ENCODE results near the gene VWA8.
A peak's percentile ranks its signal among the peaks of the same experiment; 100 is the strongest.
"Not testable (repeated sequence)": the region's sequence is repeated elsewhere in the genome, so short reads cannot be mapped to it uniquely, and the experiment has no call there.

Gene VWA8

GRCh38 chr13:41854758-41855157, 106.2 kb downstream of the VWA8 start:
- DNase-seq (ENCODE audit: low spot score): no peak

GRCh38 chr13:41851351-41851750, 109.6 kb downstream of the VWA8 start:
- DNase-seq (ENCODE audit: low spot score): no peak

- DNase-seq (ENCODE audit: low spot score): no peak
Measured at GRCh38 chr13:41848435-41849255, 112.3 kb downstream of the VWA8 start.

DNA sequence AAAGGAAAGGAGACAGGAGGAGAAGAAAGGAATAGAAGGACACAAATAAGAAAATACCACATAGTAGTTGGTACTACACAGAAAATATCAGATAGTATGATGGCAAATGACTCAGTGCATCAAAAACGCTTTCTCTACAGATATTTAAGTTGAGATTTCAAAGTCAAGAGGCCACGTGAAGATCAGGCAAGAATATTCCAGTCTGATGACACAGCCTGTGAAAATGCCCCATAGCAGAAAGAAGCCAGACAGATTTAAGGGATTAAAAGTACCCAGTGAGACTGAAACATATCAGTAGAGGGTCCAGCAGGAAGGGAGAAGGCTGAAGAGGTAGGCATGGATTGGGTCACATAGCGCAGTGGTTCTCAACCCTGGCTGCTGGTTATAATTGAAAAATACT, 113.7 kb downstream of the VWA8 start:
- no peak for DNase-seq (ENCODE audit: low spot score)

DNA sequence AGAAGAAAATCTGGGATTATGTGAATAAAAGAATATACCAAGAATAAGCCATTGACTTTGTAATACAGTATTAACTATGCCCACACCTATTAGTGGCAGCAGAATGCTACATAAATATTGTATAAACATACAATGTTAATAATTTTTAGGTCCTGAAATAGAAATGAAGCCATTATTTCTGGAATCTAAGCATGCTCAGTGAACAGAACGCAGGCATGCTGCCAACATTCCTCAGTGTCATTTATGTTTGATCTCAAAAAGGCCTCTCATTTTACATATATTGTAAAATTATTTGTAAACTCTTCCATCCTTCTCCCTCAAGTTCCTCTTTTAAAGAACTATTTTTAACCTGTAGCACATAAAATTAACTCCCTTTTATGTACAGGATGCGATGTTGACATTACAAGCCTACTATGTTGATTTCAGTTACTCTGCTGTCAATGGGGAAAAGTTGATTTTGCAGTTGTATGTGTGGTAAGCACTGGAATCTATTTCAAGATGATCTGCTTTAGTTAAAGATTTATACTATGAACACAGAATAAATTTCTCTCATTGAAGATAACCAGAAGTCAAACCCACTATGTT, 118.8 kb downstream of the VWA8 start:
- no peak for DNase-seq (ENCODE audit: low spot score)

DNA sequence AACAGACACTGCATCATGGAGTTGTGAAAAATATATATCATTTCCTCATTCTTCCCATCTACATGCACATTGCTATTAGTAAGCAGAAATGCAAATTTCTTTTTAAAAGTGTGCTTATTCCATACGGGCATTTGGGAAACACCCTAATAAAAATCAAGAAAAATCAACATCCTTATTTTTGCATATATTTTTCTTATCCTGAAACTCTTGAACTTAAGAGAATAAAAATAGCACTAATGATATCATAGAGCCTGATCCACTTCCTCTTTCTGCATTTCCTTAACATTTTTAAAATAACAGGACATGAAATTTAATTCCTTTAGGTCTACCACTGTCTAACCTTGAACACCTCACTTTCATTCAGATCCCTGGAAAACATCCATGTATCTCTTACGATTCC, 123.3 kb downstream of the VWA8 start:
- no peak for DNase-seq (ENCODE audit: low spot score)

- peak; percentile 35 for DNase-seq (ENCODE audit: low spot score)
Measured at GRCh38 chr13:41835871-41836270, 125.0 kb downstream of the VWA8 start.

DNA sequence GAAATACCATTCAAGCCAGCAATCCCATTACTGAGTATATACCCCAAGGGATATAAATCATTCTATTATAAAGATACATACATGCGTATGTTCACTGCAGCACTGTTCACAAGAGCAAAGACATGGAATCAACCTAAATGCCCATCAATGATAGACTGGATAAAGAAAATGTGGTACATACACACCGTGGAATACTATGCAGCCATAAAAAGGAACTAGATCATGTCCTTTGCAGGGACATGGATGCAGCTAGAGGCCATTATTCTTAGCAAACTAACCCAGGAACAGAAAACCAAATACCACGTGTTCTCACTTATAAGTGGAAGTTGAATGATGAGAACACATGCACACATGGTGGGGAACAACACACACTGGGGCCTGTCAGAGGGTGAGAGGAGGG, 126.2 kb downstream of the VWA8 start:
- not testable (repeated sequence) for DNase-seq (ENCODE audit: low spot score)

- DNase-seq (ENCODE audit: low spot score): no peak
Measured at GRCh38 chr13:41833831-41834230, 127.1 kb downstream of the VWA8 start.

- no peak for DNase-seq (ENCODE audit: low spot score)
Measured at GRCh38 chr13:41833201-41833600, 127.7 kb downstream of the VWA8 start.

GRCh38 chr13:41827507-41828213, 133.2 kb downstream of the VWA8 start:
- no peak for DNase-seq (ENCODE audit: low spot score)

DNA sequence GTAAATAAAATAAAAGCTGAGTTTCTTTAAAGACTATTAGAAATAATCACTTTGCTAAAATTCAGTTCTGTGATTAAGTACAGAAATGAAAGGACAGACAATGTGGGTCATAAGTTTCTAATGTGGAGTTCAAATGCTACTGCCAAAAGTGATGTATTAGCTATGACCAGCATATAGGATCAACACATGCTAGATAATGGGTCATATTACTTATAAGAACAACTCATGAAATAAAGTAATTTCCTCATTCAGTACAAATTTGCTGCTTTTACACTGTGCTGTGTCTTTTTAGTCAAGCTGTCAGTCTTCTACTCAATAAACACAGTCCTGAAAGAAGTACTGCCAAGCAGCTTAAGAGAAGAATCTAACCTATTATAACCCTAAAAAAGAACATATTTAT, 135.2 kb downstream of the VWA8 start:
- DNase-seq (ENCODE audit: low spot score): no peak

- DNase-seq (ENCODE audit: low spot score): no peak
Measured at GRCh38 chr13:41823476-41823875, 137.4 kb downstream of the VWA8 start.

- DNase-seq (ENCODE audit: low spot score): no peak
Measured at GRCh38 chr13:41822560-41822959, 138.3 kb downstream of the VWA8 start.

DNA sequence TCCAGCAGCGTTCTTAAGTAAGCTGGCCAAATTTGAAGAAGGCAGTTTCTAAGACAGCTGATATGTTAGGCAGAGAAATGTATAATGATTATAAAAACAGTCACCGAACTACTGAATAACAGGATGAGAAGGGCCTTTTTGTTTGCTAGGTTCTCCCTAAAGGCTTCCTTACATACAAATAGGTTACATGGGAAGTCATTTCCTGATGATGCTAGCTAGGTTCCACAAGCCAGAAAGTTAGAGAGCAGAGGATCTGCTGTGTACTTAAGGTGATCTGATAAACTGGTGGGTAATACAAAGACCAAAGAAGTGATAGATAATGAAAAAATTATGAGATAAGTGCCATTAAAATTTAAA, 139.7 kb downstream of the VWA8 start:
- DNase-seq (ENCODE audit: low spot score): no peak

DNA sequence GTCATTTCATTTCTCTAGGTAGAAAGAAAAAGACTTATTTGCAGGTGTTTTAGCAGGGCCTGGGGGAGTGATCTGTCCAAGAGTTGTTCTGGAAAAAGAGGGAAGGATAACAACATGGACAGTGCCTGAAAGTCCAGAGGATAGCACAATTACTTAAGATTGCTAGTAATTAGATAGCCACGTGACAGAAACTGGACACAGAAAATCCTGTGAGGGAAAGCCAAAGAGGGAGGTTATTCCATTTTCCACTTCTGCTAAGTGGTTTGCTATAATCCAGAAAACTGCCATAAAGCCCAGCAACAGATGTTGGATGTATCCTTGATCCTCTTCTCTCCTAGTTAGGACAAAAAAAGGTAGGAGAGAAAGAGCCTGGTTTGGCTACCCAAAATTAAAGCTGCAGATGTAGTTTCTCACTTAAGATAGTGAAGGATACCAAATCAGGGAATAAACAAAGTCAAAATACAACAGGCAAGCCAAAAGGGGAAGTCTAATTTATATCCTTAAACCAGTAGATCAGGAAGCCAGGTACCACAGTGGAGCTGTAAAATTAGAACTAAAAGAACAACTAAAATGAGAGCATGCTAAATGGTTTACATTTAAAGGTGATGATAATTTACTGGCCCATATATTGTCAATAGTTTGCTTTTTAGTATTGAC, 140.2 kb downstream of the VWA8 start:
- no peak for DNase-seq (ENCODE audit: low spot score)

DNA sequence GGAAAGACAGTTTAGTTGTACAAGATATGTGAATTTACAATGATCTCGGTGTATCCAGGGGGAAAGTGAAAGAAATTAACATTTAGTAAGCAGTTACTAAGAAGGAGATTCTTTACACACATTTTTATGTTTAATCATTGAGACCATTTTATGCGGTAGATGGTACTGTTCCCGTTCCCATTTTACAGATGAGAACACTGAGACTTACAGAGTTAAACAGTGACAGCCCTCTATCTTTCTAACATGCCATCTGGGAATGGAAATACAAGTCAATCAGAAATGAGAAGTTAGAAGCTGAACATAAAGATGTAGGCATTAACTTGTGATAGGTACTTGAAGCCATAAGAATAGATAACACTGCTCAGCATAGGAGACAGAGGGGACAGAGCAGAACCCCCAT, 144.9 kb downstream of the VWA8 start:
- no peak for DNase-seq (ENCODE audit: low spot score)

GRCh38 chr13:41813426-41813825, 147.5 kb downstream of the VWA8 start:
- no peak for DNase-seq (ENCODE audit: low spot score)

- DNase-seq (ENCODE audit: low spot score): no peak
Measured at GRCh38 chr13:41812851-41813250, 148.1 kb downstream of the VWA8 start.

DNA sequence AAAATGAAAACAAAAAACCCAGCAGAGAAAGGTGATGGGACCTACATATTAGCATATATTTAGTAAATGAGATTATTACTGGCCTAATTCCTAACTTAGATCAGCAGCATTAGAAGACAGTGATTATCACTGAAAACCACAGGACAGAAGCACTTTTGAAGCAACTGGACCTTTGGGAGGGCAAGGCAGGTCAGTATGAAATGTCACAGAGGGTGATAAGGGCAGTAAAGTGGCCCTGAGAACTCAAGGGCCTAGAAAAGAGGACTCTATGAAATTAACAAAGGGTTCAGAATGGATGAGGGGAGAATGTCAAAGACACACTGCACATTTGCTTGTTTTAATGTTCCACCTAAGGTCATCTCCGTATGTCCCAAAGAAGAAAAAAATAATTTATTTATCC, 148.7 kb downstream of the VWA8 start:
- no peak for DNase-seq (ENCODE audit: low spot score)

DNA sequence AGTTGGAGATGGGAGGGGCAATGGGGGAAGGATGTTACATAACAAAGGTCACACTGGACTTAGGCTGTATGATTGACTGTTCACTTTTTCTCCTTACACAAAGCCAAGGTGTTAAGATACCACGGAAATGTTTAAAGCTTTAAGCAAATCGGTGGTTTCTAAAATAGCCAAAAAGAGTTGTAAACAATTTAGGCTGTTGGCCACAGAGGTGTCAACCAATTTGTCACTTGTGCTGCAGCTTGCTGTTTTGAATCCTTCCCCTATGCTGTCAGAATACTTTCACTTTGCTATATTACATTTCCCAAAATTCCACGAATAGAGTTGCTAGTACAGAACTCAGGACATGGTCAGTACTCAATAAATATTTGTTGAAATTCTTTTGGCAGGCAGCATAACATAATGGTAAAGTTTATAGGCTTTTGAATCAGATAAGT, 149.3 kb downstream of the VWA8 start:
- DNase-seq (ENCODE audit: low spot score): no peak

GRCh38 chr13:41809962-41810361, 150.9 kb downstream of the VWA8 start:
- DNase-seq (ENCODE audit: low spot score): no peak

DNA sequence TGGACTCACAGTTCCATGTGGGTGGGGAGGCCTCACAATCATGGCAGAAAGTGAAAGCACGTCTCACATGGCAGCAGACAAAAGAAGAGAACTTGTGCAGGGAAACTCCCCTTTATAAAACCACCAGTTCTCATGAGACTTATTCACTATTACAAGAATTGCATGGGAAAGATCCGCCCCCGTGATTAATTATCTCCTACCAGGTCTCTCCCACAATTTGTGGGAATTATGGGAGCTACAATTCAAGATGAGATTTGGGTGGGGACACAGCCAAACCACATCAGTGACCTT, 157.5 kb downstream of the VWA8 start:
- not testable (repeated sequence) for DNase-seq (ENCODE audit: low spot score)

Data from SK-N-DZ (cell line).